ENCODE data around the gene VPS45. TPM values are rescaled to one million over a fixed set of nuclear protein-coding genes. Genes with fewer than 3 reads are reported as not detected.
"Not testable (repeated sequence)": the region's sequence is repeated elsewhere in the genome, so short reads cannot be mapped to it uniquely, and the experiment has no call there.

The VPS45 gene
- polyA plus RNA-seq, 1 experiment, result 61.3 TPM

GRCh38 chr1:150053926-150054325 is 13.7 kb upstream of the VPS45 start:
- no peaks in the 10 kb centered on the region for H3K27me3 ChIP-seq (ENCODE audit: control insufficient read depth, insufficient read depth, low read length)
- ChIA-PET POLR2A (interaction anchor here (1.2 kb wide), 1 partner anchor 166 kb away, joined by 12 read pairs; a partner anchor contains a TSS), CTCF (interaction anchor here (0.6 to 1.3 kb wide), 4 partner anchors 18 to 112 kb away, joined by 3 to 5 read pairs (median 4); no protein-coding TSS in a partner anchor)

GRCh38 chr1:150055507-150055906 is 12.1 kb upstream of the VPS45 start:
- H3K27me3 ChIP-seq (ENCODE audit: control insufficient read depth, insufficient read depth, low read length); H3K4me3 ChIP-seq (ENCODE audit: low read depth, low read length); DNase-seq (ENCODE audit: low read depth, low spot score); H3K27ac ChIP-seq (ENCODE audit: low read depth, low read length); POLR2A ChIA-PET; H3K9me3 ChIP-seq (ENCODE audit: control insufficient read depth, insufficient read depth, low read length): not testable (repeated sequence)
- CTCF ChIA-PET, result interaction anchor here (1.2 to 1.4 kb wide), 2 partner anchors 8 to 131 kb away, joined by 3 to 7 read pairs; no protein-coding TSS in a partner anchor

More at GRCh38 chr1:150053926-150054325, 13.7 kb upstream of the VPS45 start:
- Histone ChIP-seq H3K27ac (ENCODE audit: low read depth, low read length) (no peak overlapping the region), H3K4me3 (ENCODE audit: low read depth, low read length) (no peak overlapping the region), H3K9me3 (ENCODE audit: control insufficient read depth, insufficient read depth, low read length) (no peaks in the 10 kb centered on the region)
- no peak for TF ChIP-seq CTCF (IDR thresholded peaks at IDR 0.05; ENCODE audit: low read depth, low read length)
- no peak for DNase-seq (ENCODE audit: low read depth, low spot score)

GRCh38 chr1:150056407-150056806 is 11.2 kb upstream of the VPS45 start:
- DNase-seq (ENCODE audit: low read depth, low spot score), result no peak
- no peak for TF ChIP-seq CTCF (IDR thresholded peaks at IDR 0.05; ENCODE audit: low read depth, low read length)
- no peak overlapping the region for H3K4me3 ChIP-seq (ENCODE audit: low read depth, low read length)
- ChIA-PET POLR2A (no interaction called here), CTCF (interaction anchor here (0.7 kb wide), 1 partner anchor 94 kb away, joined by 4 read pairs; no protein-coding TSS in a partner anchor)
- no peak overlapping the region for H3K27ac ChIP-seq (ENCODE audit: low read depth, low read length)
- no peaks in the 10 kb centered on the region for H3K9me3 ChIP-seq (ENCODE audit: control insufficient read depth, insufficient read depth, low read length)
- H3K27me3 ChIP-seq (ENCODE audit: control insufficient read depth, insufficient read depth, low read length), result no peaks in the 10 kb centered on the region

GRCh38 chr1:150060260-150060659 is 7.3 kb upstream of the VPS45 start:
- ChIA-PET POLR2A (no interaction called here), CTCF (interaction anchor here (0.7 to 2.1 kb wide), 2 partner anchors 10 to 127 kb away, joined by 3 to 7 read pairs; no protein-coding TSS in a partner anchor)
- Histone ChIP-seq H3K4me3 (ENCODE audit: low read depth, low read length) (no peak overlapping the region), H3K27me3 (ENCODE audit: control insufficient read depth, insufficient read depth, low read length) (no peaks in the 10 kb centered on the region), H3K9me3 (ENCODE audit: control insufficient read depth, insufficient read depth, low read length) (no peaks in the 10 kb centered on the region), H3K27ac (ENCODE audit: low read depth, low read length) (no peak overlapping the region)
- TF ChIP-seq CTCF (IDR thresholded peaks at IDR 0.05; ENCODE audit: low read depth, low read length), result no peak
- DNase-seq (ENCODE audit: low read depth, low spot score), result no peak

- H3K27ac ChIP-seq (ENCODE audit: low read depth, low read length), result peak overlapping the region; percentile 91
- no peak overlapping the region for H3K4me3 ChIP-seq (ENCODE audit: low read depth, low read length)
- no peaks in the 10 kb centered on the region for H3K9me3 ChIP-seq (ENCODE audit: control insufficient read depth, insufficient read depth, low read length)
- no peaks in the 10 kb centered on the region for H3K27me3 ChIP-seq (ENCODE audit: control insufficient read depth, insufficient read depth, low read length)
- POLR2A ChIA-PET, result interaction anchor here (1.0 to 1.2 kb wide), 2 partner anchors 174 to 176 kb away, joined by 3 to 4 read pairs; a partner anchor contains a TSS
- CTCF ChIA-PET, result interaction anchor here (1.5 to 1.9 kb wide), 2 partner anchors 12 to 125 kb away, joined by 5 to 6 read pairs; no protein-coding TSS in a partner anchor
- no peak for TF ChIP-seq CTCF (IDR thresholded peaks at IDR 0.05; ENCODE audit: low read depth, low read length)
- peak; percentile 82 for DNase-seq (ENCODE audit: low read depth, low spot score)
Observed at GRCh38 chr1:150061632-150062101, 5.9 kb upstream of the VPS45 start.

Measured in AG04450 (cell line).